SK-N-SH treated with all-trans-retinoic acid at 6 μM for 48 hours (cell line): ENCODE measurements around the gene FAM83C.

ENCODE experiments used
- ARNTL ChIP-seq: fragments of 450-650 bp; formaldehyde crosslinking; IDR thresholded peaks from 2 replicates; pipeline ENCODE4 v1.5.0; 2020; ENCODE audit warnings: low read depth, mild to moderate bottlenecking, moderate library complexity, borderline replicate concordance
- BACH2 ChIP-seq: fragments of 250-450 bp; sonication (Bioruptor Pico); IDR thresholded peaks from 2 replicates; pipeline ENCODE4 v1.9.0; 2021; ENCODE audit warnings: mild to moderate bottlenecking, borderline replicate concordance
- RARB ChIP-seq: fragments of 250-450 bp; sonication (Bioruptor Pico); IDR thresholded peaks from 2 replicates; pipeline ENCODE4 v1.8.0; 2021; ENCODE audit warnings: mild to moderate bottlenecking, moderate library complexity
- TOX ChIP-seq: fragments of 250-450 bp; sonication (Bioruptor Pico); IDR thresholded peaks from 2 replicates; pipeline ENCODE4 v1.8.0; 2021; ENCODE audit warnings: mild to moderate bottlenecking, moderate library complexity, borderline replicate concordance
- ZFP30 ChIP-seq: fragments of 450-650 bp; formaldehyde crosslinking; IDR thresholded peaks from 2 replicates; pipeline ENCODE4 v1.5.0; 2022; ENCODE audit warnings: mild to moderate bottlenecking, moderate library complexity
- ZNF8 ChIP-seq: fragments of 450-650 bp; formaldehyde crosslinking; IDR thresholded peaks from 2 replicates; pipeline ENCODE4 v1.5.0; 2020; ENCODE audit warnings: mild to moderate bottlenecking, moderate library complexity
- TF ChIP-seq, protein P1 (sequence below): fragments of 250-450 bp; sonication (Bioruptor Pico); IDR thresholded peaks from 2 replicates; pipeline ENCODE4 v1.5.0; 2020; ENCODE audit warnings: mild to moderate bottlenecking, moderate library complexity
- TF ChIP-seq, protein P2 (sequence below): fragments of 250-450 bp; sonication (Bioruptor Pico); IDR thresholded peaks from 2 replicates; pipeline ENCODE4 v1.8.0; 2020; ENCODE audit warnings: mild to moderate bottlenecking, moderate library complexity, borderline replicate concordance

DNA sequence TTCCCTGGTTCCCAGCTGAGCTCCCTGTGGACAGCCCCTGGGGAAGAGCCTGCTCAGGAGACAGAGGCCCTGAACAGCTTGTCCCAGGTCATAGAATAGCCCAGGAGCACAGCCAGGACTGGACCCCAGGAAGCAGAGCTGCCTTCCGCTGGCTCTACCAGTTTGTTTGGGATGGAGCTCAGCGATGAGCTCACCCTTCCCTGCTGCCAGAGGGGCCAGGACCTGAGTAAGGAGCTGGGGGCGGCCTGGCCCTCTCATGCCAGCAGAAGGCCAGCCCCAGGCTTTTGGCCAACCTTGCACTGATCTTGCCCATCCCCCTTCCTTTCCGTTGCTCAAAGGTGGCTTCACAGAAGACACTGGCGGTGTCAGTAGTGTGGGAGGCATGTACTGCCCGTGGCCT, 31.8 kb downstream of the FAM83C start:
- TF ChIP-seq ARNTL (no peak), ZNF8 (CRISPR knock-in tag) (no peak), BACH2 (no peak), ZFP30 (CRISPR knock-in tag) (no peak), RARB (CRISPR knock-in tag) (no peak), TOX (CRISPR knock-in tag) (no peak)
- TF ChIP-seq, protein P1, sequence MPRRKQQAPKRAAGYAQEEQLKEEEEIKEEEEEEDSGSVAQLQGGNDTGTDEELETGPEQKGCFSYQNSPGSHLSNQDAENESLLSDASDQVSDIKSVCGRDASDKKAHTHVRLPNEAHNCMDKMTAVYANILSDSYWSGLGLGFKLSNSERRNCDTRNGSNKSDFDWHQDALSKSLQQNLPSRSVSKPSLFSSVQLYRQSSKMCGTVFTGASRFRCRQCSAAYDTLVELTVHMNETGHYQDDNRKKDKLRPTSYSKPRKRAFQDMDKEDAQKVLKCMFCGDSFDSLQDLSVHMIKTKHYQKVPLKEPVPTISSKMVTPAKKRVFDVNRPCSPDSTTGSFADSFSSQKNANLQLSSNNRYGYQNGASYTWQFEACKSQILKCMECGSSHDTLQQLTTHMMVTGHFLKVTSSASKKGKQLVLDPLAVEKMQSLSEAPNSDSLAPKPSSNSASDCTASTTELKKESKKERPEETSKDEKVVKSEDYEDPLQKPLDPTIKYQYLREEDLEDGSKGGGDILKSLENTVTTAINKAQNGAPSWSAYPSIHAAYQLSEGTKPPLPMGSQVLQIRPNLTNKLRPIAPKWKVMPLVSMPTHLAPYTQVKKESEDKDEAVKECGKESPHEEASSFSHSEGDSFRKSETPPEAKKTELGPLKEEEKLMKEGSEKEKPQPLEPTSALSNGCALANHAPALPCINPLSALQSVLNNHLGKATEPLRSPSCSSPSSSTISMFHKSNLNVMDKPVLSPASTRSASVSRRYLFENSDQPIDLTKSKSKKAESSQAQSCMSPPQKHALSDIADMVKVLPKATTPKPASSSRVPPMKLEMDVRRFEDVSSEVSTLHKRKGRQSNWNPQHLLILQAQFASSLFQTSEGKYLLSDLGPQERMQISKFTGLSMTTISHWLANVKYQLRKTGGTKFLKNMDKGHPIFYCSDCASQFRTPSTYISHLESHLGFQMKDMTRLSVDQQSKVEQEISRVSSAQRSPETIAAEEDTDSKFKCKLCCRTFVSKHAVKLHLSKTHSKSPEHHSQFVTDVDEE (CRISPR knock-in tag) = no peak
- TF ChIP-seq, protein P2, sequence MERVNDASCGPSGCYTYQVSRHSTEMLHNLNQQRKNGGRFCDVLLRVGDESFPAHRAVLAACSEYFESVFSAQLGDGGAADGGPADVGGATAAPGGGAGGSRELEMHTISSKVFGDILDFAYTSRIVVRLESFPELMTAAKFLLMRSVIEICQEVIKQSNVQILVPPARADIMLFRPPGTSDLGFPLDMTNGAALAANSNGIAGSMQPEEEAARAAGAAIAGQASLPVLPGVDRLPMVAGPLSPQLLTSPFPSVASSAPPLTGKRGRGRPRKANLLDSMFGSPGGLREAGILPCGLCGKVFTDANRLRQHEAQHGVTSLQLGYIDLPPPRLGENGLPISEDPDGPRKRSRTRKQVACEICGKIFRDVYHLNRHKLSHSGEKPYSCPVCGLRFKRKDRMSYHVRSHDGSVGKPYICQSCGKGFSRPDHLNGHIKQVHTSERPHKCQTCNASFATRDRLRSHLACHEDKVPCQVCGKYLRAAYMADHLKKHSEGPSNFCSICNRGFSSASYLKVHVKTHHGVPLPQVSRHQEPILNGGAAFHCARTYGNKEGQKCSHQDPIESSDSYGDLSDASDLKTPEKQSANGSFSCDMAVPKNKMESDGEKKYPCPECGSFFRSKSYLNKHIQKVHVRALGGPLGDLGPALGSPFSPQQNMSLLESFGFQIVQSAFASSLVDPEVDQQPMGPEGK (CRISPR knock-in tag) = no peak
